Fibroblast of skin of scalp (primary cell): ENCODE data around the gene SHISA5.

Source experiments
- DNase-seq: peaks from one replicate; pipeline ENCODE4 v3.0.0-alpha.2; 2013

The SHISA5 gene

GRCh38 chr3:48456456-48456855, 47.5 kb downstream of the SHISA5 start:
- no peak for DNase-seq

DNA sequence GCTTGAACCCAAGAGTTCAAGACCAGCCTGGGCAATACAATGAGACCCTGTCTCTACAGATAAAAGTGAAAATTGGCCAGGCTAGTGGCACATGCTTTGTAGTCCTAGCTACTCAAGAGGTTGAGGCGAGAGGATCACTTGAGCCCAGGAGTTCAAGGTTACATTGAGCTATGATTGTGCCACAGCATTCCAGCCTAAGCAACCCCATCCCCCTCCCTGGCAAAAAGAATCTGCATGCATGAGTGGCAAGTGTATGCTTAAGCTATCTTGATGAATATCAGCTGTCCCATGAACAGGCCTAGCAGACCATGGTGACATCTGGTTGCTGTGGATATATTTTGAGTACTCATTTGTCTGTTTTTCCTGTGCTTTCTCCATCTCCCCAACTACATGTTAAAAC, 52.7 kb downstream of the SHISA5 start:
- DNase-seq: no peak

GRCh38 chr3:48446425-48447193, 57.4 kb downstream of the SHISA5 start, which contains the start of gene ATRIP:
TSS of gene ATRIP (plus strand) at chr3:48446737. CDS start at chr3:48446846, 109 bp downstream.
- DNase-seq: peak; percentile 83

GRCh38 chr3:48446043-48446424, 57.9 kb downstream of the SHISA5 start:
- no peak for DNase-seq

DNA sequence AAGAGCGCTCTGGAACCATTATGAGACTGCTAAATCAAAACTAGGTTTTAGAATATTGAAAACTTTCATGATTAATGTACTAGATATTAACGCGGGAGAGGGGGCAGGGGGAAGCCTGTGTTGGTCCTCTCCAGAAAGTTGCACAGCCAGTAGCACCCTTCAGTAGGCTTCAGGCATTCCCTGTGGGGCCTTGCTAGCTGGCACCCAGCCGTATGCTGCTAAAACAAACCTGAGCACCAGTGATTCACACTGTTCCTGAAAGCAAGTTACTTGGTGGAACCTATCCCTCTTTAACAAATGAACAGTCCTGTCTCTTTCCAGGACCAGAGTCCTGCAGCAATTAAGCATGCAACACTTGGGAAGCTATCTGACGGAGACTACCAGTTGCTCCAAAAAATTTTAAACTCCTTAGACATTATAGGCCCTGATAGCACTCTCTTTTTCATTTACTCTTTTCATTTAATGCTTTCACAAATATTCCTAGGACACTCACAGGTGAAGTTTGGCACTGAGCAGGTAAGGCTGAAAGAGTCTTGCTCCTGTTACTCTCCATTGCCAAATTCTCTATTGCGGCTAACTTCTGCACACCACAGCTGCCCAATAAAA, 58.6 kb downstream of the SHISA5 start:
- DNase-seq: no peak

DNA sequence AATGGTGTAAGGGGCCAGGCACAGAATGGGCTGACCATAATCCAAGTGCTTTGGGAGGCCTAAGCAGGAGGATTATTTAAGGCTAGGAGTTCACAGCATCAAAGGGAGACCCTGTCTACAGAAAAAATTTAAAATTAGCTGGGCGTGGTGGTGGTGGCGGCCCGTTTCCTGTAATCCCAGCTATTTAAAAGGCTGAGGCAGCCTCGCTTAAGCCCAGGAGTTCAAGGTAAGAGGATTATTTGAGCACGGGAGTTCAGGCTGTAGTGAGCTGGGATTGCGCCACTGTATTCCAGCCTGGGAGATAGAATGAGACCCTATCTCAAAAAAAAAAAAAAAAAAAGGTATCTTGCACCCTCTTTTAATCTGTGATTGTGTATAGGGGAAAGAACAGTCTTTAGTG, 62.0 kb downstream of the SHISA5 start:
- no peak for DNase-seq

- no peak for DNase-seq
Measured at GRCh38 chr3:48440590-48440958, 63.4 kb downstream of the SHISA5 start.

- DNase-seq: peak; percentile 94
Measured at GRCh38 chr3:48439820-48440589, 64.0 kb downstream of the SHISA5 start, which contains the start of the genes CCDC51 and TMA7. TSS of gene CCDC51 (minus strand) at chr3:48440119. CDS start at chr3:48435128, 4,991 bp downstream. TSS of gene TMA7 (plus strand) at chr3:48440257. CDS start at chr3:48440297, 40 bp downstream.

DNA sequence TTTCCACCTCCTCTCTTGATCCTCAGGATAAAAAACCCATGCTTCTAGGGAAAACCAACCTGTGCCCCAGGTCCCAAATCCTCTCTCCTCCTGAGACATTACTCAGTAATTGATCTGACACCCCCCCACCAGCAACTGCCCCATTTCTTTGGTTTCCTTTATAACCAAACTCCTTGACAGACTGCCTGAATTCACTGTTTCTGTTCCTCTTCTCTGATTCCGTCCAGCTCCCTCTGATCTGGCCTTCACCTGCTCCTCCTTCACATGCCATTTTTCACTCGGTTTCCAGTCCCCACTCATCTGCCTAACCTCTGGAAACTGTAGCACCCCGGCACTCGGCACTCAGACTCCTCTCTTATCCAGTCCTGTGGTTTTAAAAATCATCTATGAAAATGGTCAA, 66.2 kb downstream of the SHISA5 start:
- no peak for DNase-seq

GRCh38 chr3:48436855-48437254, 67.1 kb downstream of the SHISA5 start:
- DNase-seq: no peak

- no peak for DNase-seq
Measured at GRCh38 chr3:48436477-48436787, 67.5 kb downstream of the SHISA5 start.

DNA sequence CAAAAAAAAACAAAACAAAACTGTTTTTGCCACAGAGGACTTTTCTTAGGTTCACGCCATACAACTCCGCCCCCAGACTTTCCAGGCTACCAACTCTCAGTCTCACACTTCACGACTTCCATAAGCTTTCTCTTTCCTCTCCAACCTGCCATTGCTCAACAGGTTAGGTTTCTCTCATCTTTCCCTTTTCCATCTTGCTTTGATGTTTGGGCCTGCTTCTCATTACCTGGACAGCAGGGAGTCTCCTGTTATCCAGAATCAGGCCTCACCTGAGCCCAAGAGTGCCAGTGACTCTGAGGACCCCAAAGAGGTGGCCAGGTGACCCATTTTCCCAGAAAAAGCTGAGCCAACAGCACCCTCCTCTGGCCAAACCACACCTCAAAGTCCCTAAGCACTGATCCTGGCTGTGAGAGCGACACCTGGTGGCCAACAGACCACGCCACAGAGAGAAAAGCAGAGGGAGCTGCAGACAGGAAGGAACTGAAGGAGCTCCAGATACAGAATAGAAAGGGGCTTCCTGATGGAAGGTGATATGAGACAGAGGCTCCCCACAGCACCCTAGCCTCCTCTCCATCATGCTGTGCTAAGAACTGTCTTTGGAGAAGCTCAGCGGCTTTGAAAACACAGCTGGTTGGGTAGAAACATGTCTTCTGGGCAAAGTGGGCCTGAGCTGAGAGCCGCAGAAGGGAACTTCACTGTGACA, 68.0 kb downstream of the SHISA5 start:
- DNase-seq: peak; percentile 80

DNA sequence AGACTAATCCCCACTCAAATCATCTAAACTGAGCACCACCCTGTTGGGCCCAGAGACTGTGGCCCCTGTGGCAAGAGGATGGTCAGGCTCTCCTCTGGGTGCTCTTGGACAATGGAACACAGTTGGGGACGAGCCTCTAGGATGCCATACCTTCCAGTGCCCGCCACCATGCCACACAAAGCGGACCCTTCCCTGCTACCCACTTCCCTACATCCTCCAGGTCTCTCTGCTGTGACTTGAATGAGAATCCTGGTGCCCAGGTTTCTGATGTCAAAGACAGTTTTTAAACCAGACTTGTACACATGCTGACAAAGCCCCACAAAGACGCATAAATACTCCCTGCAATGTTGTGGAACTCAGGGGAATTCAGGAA, 68.8 kb downstream of the SHISA5 start:
- DNase-seq: no peak

DNA sequence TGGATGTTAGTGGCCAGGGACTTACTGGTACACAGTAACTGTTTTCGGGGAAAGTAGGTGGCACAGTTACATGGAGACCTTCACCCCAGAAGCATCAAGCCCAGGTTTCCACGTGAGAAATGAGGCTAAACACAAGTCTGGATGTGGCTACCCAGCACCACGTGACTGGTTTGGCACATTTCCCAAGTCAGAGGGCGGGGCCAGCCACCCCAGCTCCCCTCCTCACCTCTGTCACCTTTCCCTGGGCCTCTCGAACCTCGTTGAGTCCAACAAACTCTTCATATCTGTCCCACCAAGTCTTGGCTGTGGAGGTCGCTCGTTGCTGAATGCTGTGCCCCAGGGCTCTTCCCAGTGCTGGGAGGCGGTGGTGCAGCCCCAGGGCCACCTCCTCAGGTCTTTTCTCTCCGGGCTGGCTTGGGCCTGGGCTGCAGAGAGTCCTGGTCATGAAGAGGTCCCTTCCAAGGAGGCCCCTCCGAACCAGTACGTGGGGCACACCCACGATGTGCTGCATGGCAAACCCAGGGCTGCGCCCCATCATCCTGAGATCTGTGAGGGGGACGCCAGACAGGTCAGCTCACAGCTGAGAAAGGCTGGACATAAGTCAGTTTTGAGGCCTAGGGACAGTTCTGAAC, 69.3 kb downstream of the SHISA5 start:
- no peak for DNase-seq

- no peak for DNase-seq
Measured at GRCh38 chr3:48433472-48434118, 70.4 kb downstream of the SHISA5 start.

DNA sequence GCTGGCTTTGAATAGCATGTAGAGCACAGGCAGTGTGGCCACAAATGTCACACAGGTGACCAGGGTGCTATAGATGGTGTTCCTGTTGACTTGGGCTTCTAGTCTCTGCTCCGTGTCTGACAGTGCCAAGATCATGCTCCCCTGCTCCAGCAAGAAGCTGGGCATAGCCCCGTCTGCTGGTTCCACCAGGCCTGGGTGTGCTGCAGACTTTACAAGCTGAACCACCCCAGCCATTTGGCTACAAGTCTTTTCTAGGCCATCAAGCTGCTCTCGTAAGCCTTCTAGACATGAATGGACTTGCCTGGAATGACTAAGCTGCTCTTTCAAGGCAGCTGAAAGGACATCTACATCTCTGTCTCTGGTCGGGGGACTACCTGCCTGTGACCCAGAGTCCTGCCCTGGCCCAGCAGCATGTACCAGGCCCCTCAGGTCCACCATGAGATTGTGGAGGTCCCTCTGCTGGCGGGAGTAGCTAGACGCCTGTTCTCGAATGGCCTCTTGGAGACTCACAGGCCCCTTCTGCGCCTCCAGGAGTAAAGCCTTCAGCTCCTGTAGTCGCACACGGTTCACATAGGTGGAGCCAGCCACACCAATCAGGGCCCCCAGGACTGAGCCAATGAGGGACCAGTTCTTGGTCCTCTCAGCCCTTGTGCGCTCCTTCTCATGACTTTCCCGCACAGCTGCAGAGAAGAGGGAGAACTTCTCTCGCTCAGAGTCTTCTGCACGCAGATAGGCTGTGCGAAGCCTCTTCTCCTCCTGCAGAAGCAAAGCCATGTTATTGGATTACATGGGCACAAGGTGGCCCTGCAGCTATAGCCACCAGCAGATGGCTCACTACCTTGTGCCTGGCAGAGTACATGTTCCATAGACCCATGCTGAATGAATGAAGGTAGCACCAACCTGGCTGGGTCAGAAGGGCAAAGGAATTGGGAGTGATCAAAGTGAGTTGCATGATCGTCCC, 71.3 kb downstream of the SHISA5 start:
- no peak for DNase-seq

DNA sequence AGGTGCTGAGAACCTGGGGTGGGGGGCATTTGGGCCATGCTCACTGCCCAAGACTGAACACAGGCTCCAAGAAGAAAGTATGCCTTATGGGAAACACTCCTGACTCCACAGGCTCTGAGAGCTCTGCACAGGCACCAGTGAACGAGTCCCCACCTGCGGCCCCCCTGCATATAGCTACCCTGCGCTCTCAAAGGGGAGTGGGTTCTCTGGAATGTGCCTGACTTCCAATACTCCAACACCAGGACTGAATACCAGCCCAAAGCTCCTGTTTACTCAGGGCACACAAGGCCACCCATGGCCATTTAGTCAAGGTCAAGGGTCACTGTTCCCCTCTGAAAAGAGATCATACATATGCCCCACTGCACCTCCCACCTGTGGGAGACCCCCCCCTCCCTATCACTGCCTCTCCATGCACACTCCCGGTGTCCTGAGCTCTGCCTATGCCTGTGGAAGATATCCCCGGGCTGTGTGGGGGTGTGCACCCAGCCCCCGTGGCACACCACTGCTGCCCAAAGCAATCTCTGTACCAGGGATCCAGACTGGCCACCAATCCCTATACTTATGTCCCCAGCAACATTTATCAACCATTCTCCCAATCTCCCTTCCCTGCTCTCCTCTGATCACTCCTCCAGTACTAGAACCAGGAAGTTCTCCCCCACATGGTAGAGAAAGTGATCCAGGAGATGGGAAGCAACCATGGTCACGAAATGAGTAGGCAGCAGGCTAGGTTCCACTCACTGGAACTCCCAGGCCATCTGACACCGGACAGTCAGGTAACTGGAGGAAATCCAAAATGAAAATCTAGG, 72.5 kb downstream of the SHISA5 start:
- DNase-seq: no peak

GRCh38 chr3:48430708-48431101, 73.3 kb downstream of the SHISA5 start:
- DNase-seq: no peak

DNA sequence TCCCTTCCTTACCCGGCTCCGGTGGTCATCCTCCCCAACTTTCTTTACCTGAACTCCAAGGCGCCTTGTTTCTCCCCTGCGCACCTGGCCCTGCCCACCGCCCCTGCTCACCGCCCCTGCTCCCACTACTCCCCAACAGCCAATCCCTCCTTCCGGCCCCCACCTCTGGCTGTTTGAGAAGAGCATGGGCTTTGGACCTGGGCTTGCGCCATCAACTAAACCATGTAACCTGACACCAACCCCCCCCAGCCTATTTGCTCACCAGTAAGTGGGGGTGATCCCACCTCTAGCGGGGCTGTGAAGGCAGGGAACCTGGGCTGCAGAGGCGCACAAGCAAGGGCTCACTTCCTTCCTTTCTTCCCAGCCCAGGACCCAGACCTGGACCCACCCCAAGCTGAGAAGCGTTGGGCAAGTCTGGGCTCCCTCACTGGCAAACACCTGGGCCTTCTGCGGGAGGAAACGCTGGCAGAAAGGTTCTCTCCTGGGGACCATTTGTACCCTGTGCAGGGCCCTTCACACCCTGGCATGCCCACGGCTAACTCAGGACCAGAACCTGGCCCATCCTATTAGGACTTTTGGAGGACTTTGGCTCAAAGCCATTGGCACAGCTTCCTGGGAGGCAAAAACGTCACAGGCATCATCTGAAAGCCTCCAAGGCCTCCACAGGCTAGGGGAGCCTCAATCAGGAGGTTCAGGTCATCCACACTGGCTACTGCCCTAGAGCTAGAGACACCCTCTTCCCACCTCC, 73.8 kb downstream of the SHISA5 start, which contains the start of gene PLXNB1:
Gene PLXNB1 (minus strand): TSS at position 127 of the 748 bp plus-strand sequence. CDS start 5,475 bp downstream, outside the sequence.
- peak; percentile 49 for DNase-seq
